GM19099 (cell line): ENCODE data around the gene DMD.

Experiments
- POLR2A ChIP-seq: IDR thresholded peaks from 3 replicates; pipeline ENCODE4 v1.6.1; 2011; ENCODE audit warnings: low read depth; ENCODE audit not compliant: insufficient read length; ENCODE audit errors: extremely low read depth

DMD gene

GRCh38 chrX:31323658-31324057 is 1887.7 kb downstream of the DMD start:
- no peak for TF ChIP-seq POLR2A

DNA sequence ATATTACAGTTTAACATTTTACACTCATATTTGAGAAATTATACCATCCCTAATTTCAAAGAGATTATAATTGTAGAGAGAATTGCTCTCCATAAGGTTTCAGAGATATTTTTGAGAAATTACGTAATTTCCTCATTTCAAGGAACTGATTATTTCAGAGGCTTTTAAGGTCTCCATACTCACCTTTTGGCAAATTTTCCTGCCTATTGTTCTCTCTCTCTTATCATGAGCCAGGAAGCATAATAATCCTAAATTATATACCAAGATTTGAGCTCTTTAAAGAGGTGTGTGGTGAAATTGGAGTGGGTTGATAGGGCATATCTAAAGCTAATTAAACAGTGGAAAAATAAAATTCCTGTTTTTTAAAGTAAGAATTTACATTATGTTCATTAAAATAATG is 1890.6 kb downstream of the DMD start:
- TF ChIP-seq POLR2A: no peak

DNA sequence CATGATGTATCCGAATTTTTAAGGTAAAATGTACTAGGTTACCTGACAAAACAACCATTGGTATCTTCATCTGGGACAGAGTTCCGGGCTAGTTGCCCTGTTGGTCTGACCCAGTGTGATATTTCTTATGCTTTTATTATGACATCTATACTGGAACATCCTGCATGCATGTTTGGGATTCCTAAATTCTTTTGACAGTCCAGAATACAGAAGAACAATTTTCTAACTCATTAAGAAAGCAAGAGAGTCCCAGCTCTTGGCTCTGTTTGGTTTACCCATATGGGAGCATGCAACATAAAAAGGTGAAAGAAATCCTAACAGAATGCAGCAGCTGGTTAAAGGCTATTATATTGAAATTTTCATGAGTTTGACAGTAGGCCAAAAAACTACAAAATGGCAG is 1891.8 kb downstream of the DMD start:
- TF ChIP-seq POLR2A: no peak

DNA sequence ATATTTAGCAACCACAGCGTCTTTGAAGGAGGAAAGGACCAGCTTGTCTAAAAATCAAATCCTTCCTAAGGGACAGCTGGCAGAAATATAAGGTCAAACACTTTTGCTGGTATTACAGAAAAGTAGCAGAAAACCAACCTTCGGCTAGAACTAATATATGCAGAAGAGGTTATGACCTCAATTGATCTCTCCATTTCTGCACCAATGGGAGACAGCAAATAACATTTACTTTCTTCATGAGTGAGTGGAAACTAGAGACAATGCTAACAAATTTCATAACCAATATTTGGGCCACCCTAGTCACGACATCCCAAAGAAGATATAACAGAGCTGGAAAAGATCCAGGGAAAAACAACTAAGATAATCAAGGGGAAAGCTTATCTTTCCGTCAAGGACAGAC is 1892.5 kb downstream of the DMD start:
- no peak for TF ChIP-seq POLR2A

DNA sequence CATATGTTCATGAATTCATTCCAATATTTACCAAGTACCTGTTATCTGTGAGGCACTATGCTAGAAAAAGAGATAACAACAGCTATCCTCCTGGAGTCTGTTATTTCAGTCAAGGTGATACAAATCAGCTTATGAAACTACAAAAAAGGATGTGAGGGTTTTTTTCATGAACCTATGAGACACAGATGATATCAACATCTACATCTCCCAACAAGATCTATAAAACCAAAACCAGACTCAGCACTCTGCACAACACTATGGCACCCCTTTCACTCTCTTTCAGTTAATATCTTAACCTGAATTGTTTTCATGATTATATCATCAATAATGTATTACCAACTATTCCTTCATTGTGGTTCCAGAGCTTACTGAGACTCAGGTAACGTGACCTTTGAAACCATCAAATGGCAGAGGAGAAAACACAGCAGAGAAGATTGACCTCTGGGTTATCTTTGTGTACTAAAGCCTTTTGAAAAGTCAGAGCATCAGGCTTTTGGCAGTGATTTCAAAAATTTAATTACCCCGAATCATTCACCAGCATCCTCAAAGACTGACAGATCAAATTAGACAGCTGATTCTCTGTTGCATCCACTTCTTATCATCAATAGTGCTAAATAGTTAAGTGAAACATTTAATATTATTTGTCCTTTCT is 1894.9 kb downstream of the DMD start:
- TF ChIP-seq POLR2A: no peak

GRCh38 chrX:31314921-31315320 is 1896.4 kb downstream of the DMD start:
- TF ChIP-seq POLR2A: no peak

DNA sequence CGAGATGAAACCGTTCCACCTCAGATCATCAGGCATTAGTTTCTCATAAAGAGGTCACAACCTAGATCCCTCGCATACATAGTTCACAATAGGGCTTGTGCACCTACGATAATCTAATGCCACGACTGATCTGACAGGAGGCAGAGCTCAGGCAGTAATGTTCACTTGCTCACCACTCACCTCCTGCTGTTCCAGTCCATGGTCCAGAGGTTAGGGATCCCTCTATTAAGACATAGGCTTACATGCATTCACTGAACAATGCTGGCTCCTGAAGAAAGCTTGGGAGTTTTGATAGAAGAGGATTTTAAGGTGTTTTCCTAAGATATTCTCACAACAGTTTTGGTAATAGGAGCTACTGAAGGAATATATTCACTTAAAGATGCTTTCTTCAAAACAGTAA is 1903.4 kb downstream of the DMD start:
- no peak for TF ChIP-seq POLR2A

GRCh38 chrX:31302573-31303075 is 1908.7 kb downstream of the DMD start:
- no peak for TF ChIP-seq POLR2A

GRCh38 chrX:31301941-31302340 is 1909.4 kb downstream of the DMD start:
- TF ChIP-seq POLR2A: no peak

- no peak for TF ChIP-seq POLR2A
These were observed 1910.1 kb downstream of the DMD start for GRCh38 chrX:31301203-31301602.

GRCh38 chrX:31298916-31299315 is 1912.4 kb downstream of the DMD start:
- TF ChIP-seq POLR2A: no peak

DNA sequence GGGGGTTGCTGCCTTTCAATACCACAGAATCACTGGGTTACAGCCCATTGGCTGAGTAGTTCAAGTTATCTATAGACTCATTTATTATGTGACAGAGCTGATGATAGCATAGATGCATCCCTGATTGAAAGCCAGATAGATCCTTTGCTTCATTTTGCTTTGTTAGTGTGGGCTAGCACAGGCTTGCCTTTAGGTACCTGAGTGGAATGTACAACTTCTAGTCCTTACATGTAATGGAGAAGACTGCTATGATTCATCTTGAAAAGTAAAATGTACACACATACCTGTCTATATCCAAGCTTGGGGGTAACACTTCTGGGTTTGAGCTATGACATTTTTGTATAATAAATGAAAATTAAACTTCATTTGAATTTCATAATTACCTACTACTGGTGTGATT is 1913.5 kb downstream of the DMD start:
- no peak for TF ChIP-seq POLR2A

GRCh38 chrX:31294475-31294874 is 1916.9 kb downstream of the DMD start:
- no peak for TF ChIP-seq POLR2A

GRCh38 chrX:31293409-31293808 is 1917.9 kb downstream of the DMD start:
- no peak for TF ChIP-seq POLR2A

- no peak for TF ChIP-seq POLR2A
These were observed 1920.2 kb downstream of the DMD start for GRCh38 chrX:31291131-31291530.

DNA sequence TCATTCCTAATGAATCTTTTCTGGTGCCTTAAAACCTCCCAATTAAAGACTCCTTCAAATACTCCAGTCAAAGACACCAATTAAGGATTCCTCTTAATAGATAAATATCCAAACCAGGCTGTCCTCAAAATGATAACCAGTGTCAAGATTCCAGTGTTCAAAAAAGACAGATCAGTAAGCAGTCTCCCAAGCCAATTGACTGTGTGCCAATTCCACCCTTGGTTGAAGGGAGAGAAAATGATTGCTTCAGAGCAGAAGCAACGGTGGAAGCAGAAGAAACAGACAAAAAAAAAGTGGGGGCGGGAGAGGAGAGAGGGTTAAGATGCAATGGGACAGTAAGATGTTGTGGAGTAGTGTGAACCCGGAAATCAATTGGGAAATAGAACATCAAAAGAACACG is 1923.5 kb downstream of the DMD start:
- no peak for TF ChIP-seq POLR2A

- no peak for TF ChIP-seq POLR2A
These were observed 1930.8 kb downstream of the DMD start for GRCh38 chrX:31280580-31280979.

- TF ChIP-seq POLR2A: no peak
These were observed 1932.0 kb downstream of the DMD start for GRCh38 chrX:31279359-31279758.

- no peak for TF ChIP-seq POLR2A
These were observed 1938.9 kb downstream of the DMD start for GRCh38 chrX:31272472-31272775.
